ENCODE measurements around the gene LZTR1.

The LZTR1 gene

GRCh38 chr22:20979940-20980453, 2.1 kb upstream of the LZTR1 start:
- no peak for DNase-seq (ENCODE audit: insufficient read length, low spot score)
- peak; percentile 16 for FAIRE-seq

GRCh38 chr22:20980523-20980922, 1.6 kb upstream of the LZTR1 start:
- DNase-seq (ENCODE audit: insufficient read length, low spot score): no peak
- no peak for FAIRE-seq
- no peak for TF ChIP-seq PAX5 (IDR thresholded peaks at IDR 0.05; ENCODE audit: insufficient read depth, low read length, severe bottlenecking)

More at GRCh38 chr22:20979940-20980453, 2.1 kb upstream of the LZTR1 start:
- TF ChIP-seq SPI1 (IDR thresholded peaks at IDR 0.05; ENCODE audit: low read depth, low read length) (no peak), POU2F2 (IDR thresholded peaks at IDR 0.05; ENCODE audit: low read depth, low read length) (no peak), POLR2A (IDR thresholded peaks at IDR 0.05; ENCODE audit: low read depth, low read length) (no peak), POLR2AphosphoS5 (IDR thresholded peaks at IDR 0.05; ENCODE audit: low read depth, low read length) (no peak), PAX5 (IDR thresholded peaks at IDR 0.05; ENCODE audit: insufficient read depth, low read length, severe bottlenecking) (no peak), TAF1 (IDR thresholded peaks at IDR 0.05; ENCODE audit: low read depth, low read length) (no peak)

- FAIRE-seq: no peak
- TF ChIP-seq POLR2AphosphoS5 (IDR thresholded peaks at IDR 0.05; ENCODE audit: low read depth, low read length) (no peak), POLR2A (IDR thresholded peaks at IDR 0.05; ENCODE audit: low read depth, low read length) (no peak), SPI1 (IDR thresholded peaks at IDR 0.05; ENCODE audit: low read depth, low read length) (no peak), TAF1 (IDR thresholded peaks at IDR 0.05; ENCODE audit: low read depth, low read length) (no peak), POU2F2 (IDR thresholded peaks at IDR 0.05; ENCODE audit: low read depth, low read length) (no peak), PAX5 (IDR thresholded peaks at IDR 0.05; ENCODE audit: insufficient read depth, low read length, severe bottlenecking) (no peak)
- no peak for DNase-seq (ENCODE audit: insufficient read length, low spot score)
Measured at GRCh38 chr22:20980938-20981722, 967 bp upstream of the LZTR1 start.

- FAIRE-seq (no peak), DNase-seq (ENCODE audit: insufficient read length, low spot score) (no peak)
Measured at GRCh38 chr22:20982563-20982882, 426 bp downstream of the LZTR1 start.

GRCh38 chr22:20983081-20983771, 1.1 kb downstream of the LZTR1 start:
- FAIRE-seq: no peak
- no peak for TF ChIP-seq TAF1 (IDR thresholded peaks at IDR 0.05; ENCODE audit: low read depth, low read length)
- no peak for TF ChIP-seq PAX5 (IDR thresholded peaks at IDR 0.05; ENCODE audit: insufficient read depth, low read length, severe bottlenecking)
- no peak for TF ChIP-seq POU2F2 (IDR thresholded peaks at IDR 0.05; ENCODE audit: low read depth, low read length)
- no peak for TF ChIP-seq POLR2AphosphoS5 (IDR thresholded peaks at IDR 0.05; ENCODE audit: low read depth, low read length)
- no peak for TF ChIP-seq POLR2A (IDR thresholded peaks at IDR 0.05; ENCODE audit: low read depth, low read length)
- no peak for TF ChIP-seq SPI1 (IDR thresholded peaks at IDR 0.05; ENCODE audit: low read depth, low read length)
- DNase-seq (ENCODE audit: insufficient read length, low spot score): no peak

More at GRCh38 chr22:20982563-20982882, 426 bp downstream of the LZTR1 start:
- no peak for TF ChIP-seq TAF1 (IDR thresholded peaks at IDR 0.05; ENCODE audit: low read depth, low read length)
- TF ChIP-seq PAX5 (IDR thresholded peaks at IDR 0.05; ENCODE audit: insufficient read depth, low read length, severe bottlenecking): no peak
- TF ChIP-seq POLR2A (IDR thresholded peaks at IDR 0.05; ENCODE audit: low read depth, low read length): no peak
- no peak for TF ChIP-seq SPI1 (IDR thresholded peaks at IDR 0.05; ENCODE audit: low read depth, low read length)
- TF ChIP-seq POLR2AphosphoS5 (IDR thresholded peaks at IDR 0.05; ENCODE audit: low read depth, low read length): no peak

- no peak for FAIRE-seq
- TF ChIP-seq TAF1 (IDR thresholded peaks at IDR 0.05; ENCODE audit: low read depth, low read length): no peak
- no peak for TF ChIP-seq POLR2AphosphoS5 (IDR thresholded peaks at IDR 0.05; ENCODE audit: low read depth, low read length)
- TF ChIP-seq POU2F2 (IDR thresholded peaks at IDR 0.05; ENCODE audit: low read depth, low read length): no peak
- TF ChIP-seq SPI1 (IDR thresholded peaks at IDR 0.05; ENCODE audit: low read depth, low read length): no peak
- TF ChIP-seq POLR2A (IDR thresholded peaks at IDR 0.05; ENCODE audit: low read depth, low read length): no peak
- TF ChIP-seq PAX5 (IDR thresholded peaks at IDR 0.05; ENCODE audit: insufficient read depth, low read length, severe bottlenecking): no peak
- no peak for DNase-seq (ENCODE audit: insufficient read length, low spot score)
Measured at GRCh38 chr22:20985720-20986119, 3.6 kb downstream of the LZTR1 start.

GRCh38 chr22:20986365-20986764, 4.3 kb downstream of the LZTR1 start:
- FAIRE-seq (no peak), DNase-seq (ENCODE audit: insufficient read length, low spot score) (no peak)
- TF ChIP-seq TAF1 (IDR thresholded peaks at IDR 0.05; ENCODE audit: low read depth, low read length): no peak
- no peak for TF ChIP-seq POU2F2 (IDR thresholded peaks at IDR 0.05; ENCODE audit: low read depth, low read length)
- no peak for TF ChIP-seq POLR2AphosphoS5 (IDR thresholded peaks at IDR 0.05; ENCODE audit: low read depth, low read length)
- no peak for TF ChIP-seq PAX5 (IDR thresholded peaks at IDR 0.05; ENCODE audit: insufficient read depth, low read length, severe bottlenecking)
- no peak for TF ChIP-seq POLR2A (IDR thresholded peaks at IDR 0.05; ENCODE audit: low read depth, low read length)
- no peak for TF ChIP-seq SPI1 (IDR thresholded peaks at IDR 0.05; ENCODE audit: low read depth, low read length)

- DNase-seq (ENCODE audit: insufficient read length, low spot score): no peak
- no peak for FAIRE-seq
- no peak for TF ChIP-seq POLR2AphosphoS5 (IDR thresholded peaks at IDR 0.05; ENCODE audit: low read depth, low read length)
- no peak for TF ChIP-seq PAX5 (IDR thresholded peaks at IDR 0.05; ENCODE audit: insufficient read depth, low read length, severe bottlenecking)
- no peak for TF ChIP-seq TAF1 (IDR thresholded peaks at IDR 0.05; ENCODE audit: low read depth, low read length)
- TF ChIP-seq SPI1 (IDR thresholded peaks at IDR 0.05; ENCODE audit: low read depth, low read length): no peak
- no peak for TF ChIP-seq POLR2A (IDR thresholded peaks at IDR 0.05; ENCODE audit: low read depth, low read length)
- TF ChIP-seq POU2F2 (IDR thresholded peaks at IDR 0.05; ENCODE audit: low read depth, low read length): no peak
Measured at GRCh38 chr22:20987375-20987774, 5.3 kb downstream of the LZTR1 start.

- no peak for FAIRE-seq
- DNase-seq (ENCODE audit: insufficient read length, low spot score): no peak
- TF ChIP-seq SPI1 (IDR thresholded peaks at IDR 0.05; ENCODE audit: low read depth, low read length): no peak
- TF ChIP-seq POLR2AphosphoS5 (IDR thresholded peaks at IDR 0.05; ENCODE audit: low read depth, low read length): no peak
- no peak for TF ChIP-seq PAX5 (IDR thresholded peaks at IDR 0.05; ENCODE audit: insufficient read depth, low read length, severe bottlenecking)
- TF ChIP-seq POU2F2 (IDR thresholded peaks at IDR 0.05; ENCODE audit: low read depth, low read length): no peak
- no peak for TF ChIP-seq TAF1 (IDR thresholded peaks at IDR 0.05; ENCODE audit: low read depth, low read length)
- TF ChIP-seq POLR2A (IDR thresholded peaks at IDR 0.05; ENCODE audit: low read depth, low read length): no peak
Measured at GRCh38 chr22:20988573-20989322, 6.7 kb downstream of the LZTR1 start.

Data from GM12891 (cell line).